ENCODE results near the gene EPHA6. TPM values are rescaled to one million over a fixed set of nuclear protein-coding genes. Genes with fewer than 3 reads are reported as not detected.
"Not testable (repeated sequence)": the region's sequence is repeated elsewhere in the genome, so short reads cannot be mapped to it uniquely, and the experiment has no call there.

The EPHA6 gene
- total RNA-seq, 1 donor from 2014 or later, result 16.5 TPM

- Mint-ChIP-seq H3K9me3 (ENCODE audit: low read depth) (peaks cover 5% of the 10 kb centered on the region), H3K27me3 (no peaks in the 10 kb centered on the region), H3K4me3 (ENCODE audit: low read depth) (no peak overlapping the region), H3K4me1 (ENCODE audit: low read depth) (peaks cover 11% of the 10 kb centered on the region), H3K27ac (no peak overlapping the region), H3K36me3 (ENCODE audit: insufficient read depth) (peaks cover 6% of the 10 kb centered on the region)
- no peak for TF ChIP-seq CTCF (IDR thresholded peaks at IDR 0.05; ENCODE audit: unreplicated experiment)
- DNase-seq (ENCODE audit: low spot score, unreplicated experiment), result no peak
Measured at GRCh38 chr3:96996009-96996408, 181.6 kb downstream of the EPHA6 start.

- no peak for DNase-seq (ENCODE audit: low spot score, unreplicated experiment)
- H3K36me3 Mint-ChIP-seq (ENCODE audit: insufficient read depth), result peaks cover 6% of the 10 kb centered on the region
- no peak overlapping the region for H3K27ac Mint-ChIP-seq
- no peak for TF ChIP-seq CTCF (IDR thresholded peaks at IDR 0.05; ENCODE audit: unreplicated experiment)
- no peaks in the 10 kb centered on the region for H3K27me3 Mint-ChIP-seq
- no peak overlapping the region for H3K4me3 Mint-ChIP-seq (ENCODE audit: low read depth)
- no peaks in the 10 kb centered on the region for H3K4me1 Mint-ChIP-seq (ENCODE audit: low read depth)
- H3K9me3 Mint-ChIP-seq (ENCODE audit: low read depth), result peaks cover 12% of the 10 kb centered on the region
Measured at GRCh38 chr3:97001611-97002010, 187.2 kb downstream of the EPHA6 start.

GRCh38 chr3:97009427-97010019 lies 195.1 kb downstream of the EPHA6 start:
- H3K36me3 Mint-ChIP-seq (ENCODE audit: insufficient read depth), result peaks cover 15% of the 10 kb centered on the region
- DNase-seq (ENCODE audit: low spot score, unreplicated experiment), result no peak
- TF ChIP-seq CTCF (IDR thresholded peaks at IDR 0.05; ENCODE audit: unreplicated experiment), result no peak
- H3K27ac Mint-ChIP-seq, result no peak overlapping the region
- H3K4me3 Mint-ChIP-seq (ENCODE audit: low read depth), result no peak overlapping the region
- H3K9me3 Mint-ChIP-seq (ENCODE audit: low read depth), result peaks cover 20% of the 10 kb centered on the region
- peaks cover 2% of the 10 kb centered on the region for H3K4me1 Mint-ChIP-seq (ENCODE audit: low read depth)
- no peaks in the 10 kb centered on the region for H3K27me3 Mint-ChIP-seq

GRCh38 chr3:97010881-97011657 lies 196.7 kb downstream of the EPHA6 start:
- Mint-ChIP-seq H3K27ac (no peak overlapping the region), H3K27me3 (no peaks in the 10 kb centered on the region), H3K9me3 (ENCODE audit: low read depth) (peaks cover 16% of the 10 kb centered on the region), H3K4me1 (ENCODE audit: low read depth) (peaks cover 2% of the 10 kb centered on the region), H3K4me3 (ENCODE audit: low read depth) (no peak overlapping the region), H3K36me3 (ENCODE audit: insufficient read depth) (peaks cover 12% of the 10 kb centered on the region)
- no peak for TF ChIP-seq CTCF (IDR thresholded peaks at IDR 0.05; ENCODE audit: unreplicated experiment)
- DNase-seq (ENCODE audit: low spot score, unreplicated experiment), result no peak

- H3K4me1 Mint-ChIP-seq (ENCODE audit: low read depth), result no peaks in the 10 kb centered on the region
- peaks cover 14% of the 10 kb centered on the region for H3K9me3 Mint-ChIP-seq (ENCODE audit: low read depth)
- no peak overlapping the region for H3K27ac Mint-ChIP-seq
- H3K36me3 Mint-ChIP-seq (ENCODE audit: insufficient read depth), result peaks cover 7% of the 10 kb centered on the region
- no peaks in the 10 kb centered on the region for H3K27me3 Mint-ChIP-seq
- H3K4me3 Mint-ChIP-seq (ENCODE audit: low read depth), result no peak overlapping the region
- DNase-seq (ENCODE audit: low spot score, unreplicated experiment), result no peak
- TF ChIP-seq CTCF (IDR thresholded peaks at IDR 0.05; ENCODE audit: unreplicated experiment), result no peak
Measured at GRCh38 chr3:97021778-97022177, 207.4 kb downstream of the EPHA6 start.

GRCh38 chr3:97025612-97026011 lies 211.2 kb downstream of the EPHA6 start:
- not testable (repeated sequence) for H3K36me3 Mint-ChIP-seq (ENCODE audit: insufficient read depth); H3K4me1 Mint-ChIP-seq (ENCODE audit: low read depth); H3K4me3 Mint-ChIP-seq (ENCODE audit: low read depth); H3K27me3 Mint-ChIP-seq; DNase-seq (ENCODE audit: low spot score, unreplicated experiment); H3K27ac Mint-ChIP-seq; H3K9me3 Mint-ChIP-seq (ENCODE audit: low read depth)

Measured in progenitor cell of endocrine pancreas (in vitro differentiated cells).